HEK293T (cell line): Measurements from ENCODE around the gene REV1.

Source experiments
- CTCF ChIA-PET: fragments of 350-600 bp; formaldehyde crosslinking; extraction: SDS; loops from one replicate; lab custom pipeline; 2021; ENCODE audit warnings: antibody characterized with exemption, inconsistent platforms; lab: Yijun Ruan, JAX
- POLR2A ChIA-PET: fragments of 350-600 bp; formaldehyde crosslinking; extraction: SDS; loops from one replicate; lab custom pipeline; 2020; ENCODE audit warnings: antibody characterized with exemption, inconsistent platforms; lab: Yijun Ruan, JAX
- DNase-seq: peaks from one replicate; pipeline ENCODE4 v3.0.0; 2012; ENCODE audit warnings: mixed read lengths; ENCODE audit errors: extremely low spot score
- ARNT ChIP-seq: fragments of 450-650 bp; IDR thresholded peaks from 2 replicates; pipeline ENCODE4 v1.6.1; 2017; ENCODE audit warnings: mild to moderate bottlenecking
- BHLHE40 ChIP-seq: fragments of 450-650 bp; IDR thresholded peaks from 2 replicates; pipeline ENCODE4 v1.6.1; 2016; ENCODE audit warnings: mild to moderate bottlenecking, moderate library complexity, borderline replicate concordance
- CTBP1 ChIP-seq: fragments of 450-650 bp; IDR thresholded peaks from 2 replicates; pipeline ENCODE4 v1.6.1; 2016; ENCODE audit warnings: borderline replicate concordance
- ELF4 ChIP-seq: fragments of 450-650 bp; IDR thresholded peaks from 2 replicates; pipeline ENCODE4 v1.6.1; 2017; ENCODE audit warnings: antibody characterized with exemption
- FOXA1 ChIP-seq: fragments of 450-650 bp; IDR thresholded peaks from 2 replicates; pipeline ENCODE4 v1.6.1; 2016; ENCODE audit warnings: mild to moderate bottlenecking
- FOXK2 ChIP-seq: fragments of 450-650 bp; IDR thresholded peaks from 2 replicates; pipeline ENCODE4 v1.6.1; 2016; ENCODE audit warnings: mild to moderate bottlenecking
- FOXM1 ChIP-seq: fragments of 450-650 bp; IDR thresholded peaks from 2 replicates; pipeline ENCODE4 v1.6.1; 2017; ENCODE audit warnings: mild to moderate bottlenecking, borderline replicate concordance
- HDGF ChIP-seq: fragments of 450-650 bp; IDR thresholded peaks from 2 replicates; pipeline ENCODE4 v1.6.1; 2017; ENCODE audit warnings: antibody characterized with exemption, borderline replicate concordance
- L3MBTL2 ChIP-seq: fragments of 450-650 bp; conservative IDR thresholded peaks from 2 replicates; pipeline ENCODE4 v1.6.1; 2016; ENCODE audit warnings: mild to moderate bottlenecking
- LEF1 ChIP-seq: fragments of 450-650 bp; IDR thresholded peaks from 2 replicates; pipeline ENCODE4 v1.6.1; 2017; ENCODE audit warnings: mild to moderate bottlenecking, borderline replicate concordance
- NFRKB ChIP-seq: fragments of 450-650 bp; IDR thresholded peaks from 2 replicates; pipeline ENCODE4 v1.6.1; 2016; ENCODE audit warnings: mild to moderate bottlenecking, moderate library complexity
- SP1 ChIP-seq: fragments of 450-650 bp; IDR thresholded peaks from 2 replicates; pipeline ENCODE4 v1.6.1; 2017
- SUZ12 ChIP-seq: fragments of 450-650 bp; IDR thresholded peaks from 2 replicates; pipeline ENCODE4 v1.6.1; 2016; ENCODE audit warnings: mild to moderate bottlenecking
- TARDBP ChIP-seq: fragments of 450-650 bp; IDR thresholded peaks from 2 replicates; pipeline ENCODE4 v1.6.1; 2016
- ZNF384 ChIP-seq: fragments of 450-650 bp; IDR thresholded peaks from 2 replicates; pipeline ENCODE4 v1.6.1; 2016
- TF ChIP-seq, protein P1 (sequence below): fragments of 450-650 bp; IDR thresholded peaks from 2 replicates; pipeline ENCODE4 v1.6.1; 2016

REV1 gene

GRCh38 chr2:99468155-99468554 is 21.7 kb downstream of the REV1 start:
- ChIA-PET POLR2A (no interaction called here), CTCF (no interaction called here)
- no peak for DNase-seq
- TF ChIP-seq BHLHE40 (no peak), TARDBP (no peak), SP1 (no peak), ARNT (no peak), FOXM1 (no peak), LEF1 (no peak), HDGF (no peak), SUZ12 (no peak), FOXA1 (no peak), ELF4 (no peak), ZNF384 (no peak)

DNA sequence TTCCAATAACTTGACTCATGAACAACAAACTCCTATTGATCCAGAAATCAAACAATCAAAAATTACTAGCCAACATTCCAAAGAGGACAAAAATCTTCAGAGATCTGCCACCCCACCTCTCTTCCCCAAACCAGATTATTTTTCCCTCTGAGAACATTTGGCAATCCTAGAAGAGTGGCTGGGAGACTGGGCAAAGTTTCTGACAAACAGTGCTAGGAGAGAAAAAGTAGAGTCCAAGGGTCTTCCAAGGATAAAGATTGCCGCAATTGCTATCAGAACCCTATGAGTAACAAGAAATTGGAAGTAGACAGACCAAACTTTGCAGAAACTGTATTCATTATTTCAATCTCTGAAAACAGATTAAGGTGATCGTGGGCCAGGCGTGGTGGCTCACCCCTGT is 22.4 kb downstream of the REV1 start:
- CTCF ChIA-PET = no interaction called here
- TF ChIP-seq L3MBTL2 (no peak), FOXA1 (no peak), BHLHE40 (no peak), ELF4 (no peak), FOXK2 (no peak), SUZ12 (no peak), FOXM1 (no peak), ARNT (no peak), SP1 (no peak), ZNF384 (no peak), TARDBP (no peak), HDGF (no peak), NFRKB (no peak), LEF1 (no peak), CTBP1 (no peak)
- TF ChIP-seq, protein P1, sequence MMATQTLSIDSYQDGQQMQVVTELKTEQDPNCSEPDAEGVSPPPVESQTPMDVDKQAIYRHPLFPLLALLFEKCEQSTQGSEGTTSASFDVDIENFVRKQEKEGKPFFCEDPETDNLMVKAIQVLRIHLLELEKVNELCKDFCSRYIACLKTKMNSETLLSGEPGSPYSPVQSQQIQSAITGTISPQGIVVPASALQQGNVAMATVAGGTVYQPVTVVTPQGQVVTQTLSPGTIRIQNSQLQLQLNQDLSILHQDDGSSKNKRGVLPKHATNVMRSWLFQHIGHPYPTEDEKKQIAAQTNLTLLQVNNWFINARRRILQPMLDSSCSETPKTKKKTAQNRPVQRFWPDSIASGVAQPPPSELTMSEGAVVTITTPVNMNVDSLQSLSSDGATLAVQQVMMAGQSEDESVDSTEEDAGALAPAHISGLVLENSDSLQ = no peak
- no peak for DNase-seq
- POLR2A ChIA-PET = no interaction called here

GRCh38 chr2:99461828-99462483 is 27.9 kb downstream of the REV1 start:
- TF ChIP-seq, protein P1 = no peak
- TF ChIP-seq SUZ12 (no peak), HDGF (no peak), FOXK2 (no peak), FOXM1 (no peak), ELF4 (no peak), SP1 (no peak), ZNF384 (no peak), NFRKB (no peak), L3MBTL2 (no peak), LEF1 (no peak), ARNT (no peak), BHLHE40 (no peak), CTBP1 (no peak), FOXA1 (no peak), TARDBP (no peak)
- ChIA-PET POLR2A (no interaction called here), CTCF (no interaction called here)
- DNase-seq = no peak

DNA sequence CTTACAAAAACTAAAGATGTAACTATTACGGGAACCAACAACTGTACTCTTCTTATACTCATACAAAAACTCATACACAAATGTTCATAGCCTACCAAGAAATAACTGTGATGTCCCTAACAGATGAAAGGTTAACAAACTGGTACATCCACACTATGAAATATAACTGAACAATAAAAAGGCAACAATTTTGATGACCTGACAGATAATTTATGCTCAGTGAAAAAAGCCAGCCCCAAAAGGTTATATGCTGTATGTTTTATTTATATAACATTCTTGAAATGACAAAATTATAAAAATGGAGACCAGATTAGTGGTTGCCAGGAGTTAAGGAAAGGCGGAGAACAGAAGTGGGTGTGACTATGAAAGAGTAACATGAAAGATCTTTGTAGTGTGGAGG is 31.3 kb downstream of the REV1 start:
- CTCF ChIA-PET = no interaction called here
- POLR2A ChIA-PET = no interaction called here
- TF ChIP-seq ELF4 (no peak), TARDBP (no peak), HDGF (no peak), ZNF384 (no peak), FOXK2 (no peak), SUZ12 (no peak), BHLHE40 (no peak), FOXA1 (no peak), FOXM1 (no peak), ARNT (no peak), NFRKB (no peak), LEF1 (no peak), L3MBTL2 (no peak), SP1 (no peak), CTBP1 (no peak)
- TF ChIP-seq, protein P1 = no peak
- no peak for DNase-seq

DNA sequence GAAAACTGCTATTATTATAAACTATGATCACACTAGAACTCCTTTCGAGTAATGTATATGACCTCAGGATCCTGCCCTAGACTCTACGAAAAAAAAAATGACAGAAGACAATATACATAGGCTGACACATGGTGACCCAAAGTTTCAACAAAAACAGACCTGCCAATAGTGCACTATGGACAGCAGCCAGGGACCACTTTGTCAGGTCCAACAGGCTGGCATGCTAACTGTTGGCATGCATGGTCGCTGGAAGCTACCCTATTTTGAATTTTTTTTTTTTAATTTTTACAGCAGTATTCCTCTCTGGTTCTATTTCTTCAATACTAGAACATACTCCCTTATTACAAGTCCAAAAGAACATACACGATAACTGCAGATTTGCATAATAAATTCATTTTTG is 38.1 kb downstream of the REV1 start:
- ChIA-PET CTCF (interaction anchor here (0.6 to 1.1 kb wide), 2 partner anchors 36 to 1531 kb away, joined by 3 to 4 read pairs; no protein-coding TSS in a partner anchor), POLR2A (interaction anchor here (1.5 kb wide), 1 partner anchor 114 kb away, joined by 4 read pairs; the partner anchor contains the start of gene EIF5B)
- TF ChIP-seq FOXM1 (no peak), TARDBP (no peak), ZNF384 (no peak), BHLHE40 (no peak), ARNT (no peak), CTBP1 (no peak), SP1 (no peak), LEF1 (no peak), L3MBTL2 (no peak), FOXK2 (no peak), HDGF (no peak), ELF4 (no peak), NFRKB (no peak), SUZ12 (no peak), FOXA1 (no peak)
- TF ChIP-seq, protein P1 = no peak
- no peak for DNase-seq
